Activated naive CD4-positive, alpha-beta T cell treated with anti-CD3 and anti-CD28 coated beads, Interleukin-2, amount 10 ng/mL, durations not matched to agents 7 days and 5 days (primary cell): Measurements from ENCODE around the gene KIAA1217.

Experiments
- CTCF ChIA-PET: fragments of 350-600 bp; sonication (Branson Sonifier 250); formaldehyde crosslinking; loops from one replicate; lab custom pipeline; 2021; ENCODE audit warnings: antibody characterized with exemption; lab: Charles Lee
- DNase-seq: peaks from one replicate; pipeline ENCODE4 v3.0.0-alpha.2; 2020
- H3K27ac Mint-ChIP-seq: one replicate; pipeline ENCODE4 v1.8.0; 2021; ENCODE audit warnings: mild to moderate bottlenecking, moderate library complexity, mixed read lengths
- H3K27me3 Mint-ChIP-seq: one replicate; pipeline ENCODE4 v1.8.0; 2021; ENCODE audit warnings: mild to moderate bottlenecking, mixed read lengths
- H3K36me3 Mint-ChIP-seq: one replicate; pipeline ENCODE4 v1.8.0; 2021; ENCODE audit warnings: mixed read lengths
- H3K4me1 Mint-ChIP-seq: one replicate; pipeline ENCODE4 v1.8.0; 2021; ENCODE audit warnings: mixed read lengths
- H3K4me3 Mint-ChIP-seq: one replicate; pipeline ENCODE4 v1.8.0; 2021; ENCODE audit warnings: mild to moderate bottlenecking, moderate library complexity, mixed read lengths
- H3K9me3 Mint-ChIP-seq: one replicate; pipeline ENCODE4 v1.8.0; 2021; ENCODE audit warnings: mixed read lengths

The KIAA1217 gene

GRCh38 chr10:24378126-24378920 is 169.4 kb downstream of the KIAA1217 start:
- no peaks in the 10 kb centered on the region for H3K36me3 Mint-ChIP-seq
- no peak overlapping the region for H3K27ac Mint-ChIP-seq
- no peak overlapping the region for H3K4me3 Mint-ChIP-seq
- H3K4me1 Mint-ChIP-seq = no peaks in the 10 kb centered on the region
- DNase-seq = no peak
- no peaks in the 10 kb centered on the region for H3K9me3 Mint-ChIP-seq
- CTCF ChIA-PET = no interaction called here
- no peaks in the 10 kb centered on the region for H3K27me3 Mint-ChIP-seq

DNA sequence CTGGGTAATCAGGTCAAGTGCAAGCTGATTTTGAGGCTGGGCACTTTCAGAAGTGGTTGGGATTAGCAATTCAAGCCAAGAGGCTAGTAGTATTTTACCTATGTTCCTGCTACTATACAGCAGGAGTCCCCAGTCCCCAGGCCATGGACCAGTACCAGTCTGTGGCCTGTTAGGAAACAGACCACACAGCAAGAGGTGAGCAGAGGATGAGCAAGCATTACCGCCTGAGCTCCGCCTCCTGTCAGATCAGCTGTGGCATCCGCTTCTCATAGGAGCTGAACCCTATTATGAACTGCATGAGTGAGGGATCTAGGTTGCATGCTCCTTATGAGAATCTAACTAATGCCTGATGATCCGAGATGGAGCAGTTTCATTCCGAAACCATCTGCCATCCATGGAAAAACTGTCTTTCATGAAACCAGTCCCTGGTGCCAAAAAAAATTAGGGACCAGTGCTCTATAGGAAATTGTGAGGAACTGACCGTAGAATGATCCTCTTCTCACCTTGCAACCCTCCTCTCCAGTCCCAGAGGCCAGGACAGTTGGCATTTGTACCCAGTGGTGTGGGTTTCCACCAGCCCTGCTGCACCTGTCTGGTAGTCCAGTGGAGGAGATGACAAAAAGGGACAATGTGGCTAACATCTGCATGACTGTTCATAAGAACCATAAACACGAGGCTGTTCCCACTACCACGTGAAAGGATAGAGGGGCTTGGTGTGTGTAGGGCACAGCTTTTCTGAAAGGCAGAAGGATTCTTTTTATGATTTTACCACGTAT is 172.5 kb downstream of the KIAA1217 start:
- no peaks in the 10 kb centered on the region for H3K4me1 Mint-ChIP-seq
- no peak overlapping the region for H3K27ac Mint-ChIP-seq
- CTCF ChIA-PET = no interaction called here
- no peaks in the 10 kb centered on the region for H3K9me3 Mint-ChIP-seq
- DNase-seq = no peak
- H3K4me3 Mint-ChIP-seq = no peak overlapping the region
- no peaks in the 10 kb centered on the region for H3K36me3 Mint-ChIP-seq
- H3K27me3 Mint-ChIP-seq = peaks cover 7% of the 10 kb centered on the region

DNA sequence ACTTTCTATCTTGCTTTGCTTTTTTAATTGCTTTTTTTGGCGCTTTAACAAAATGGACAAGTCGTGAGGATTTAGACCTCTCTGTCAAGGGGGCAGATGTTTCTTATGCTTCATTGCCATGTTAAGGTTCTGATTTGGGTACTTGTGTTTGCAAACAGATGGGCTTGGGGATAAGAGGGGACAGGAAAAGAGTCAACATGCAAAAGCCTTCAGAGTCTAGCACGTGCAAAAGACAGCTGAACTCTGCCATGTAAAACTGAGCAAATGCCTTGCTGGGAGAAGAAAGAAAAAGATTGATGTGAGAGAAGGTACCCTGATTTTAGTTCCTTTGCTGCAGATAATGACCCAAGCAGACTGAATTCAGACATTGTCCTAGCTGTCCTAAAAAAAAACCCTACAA is 173.1 kb downstream of the KIAA1217 start:
- H3K27ac Mint-ChIP-seq = no peak overlapping the region
- no peak for DNase-seq
- no peaks in the 10 kb centered on the region for H3K4me1 Mint-ChIP-seq
- peaks cover 7% of the 10 kb centered on the region for H3K27me3 Mint-ChIP-seq
- CTCF ChIA-PET = no interaction called here
- H3K36me3 Mint-ChIP-seq = no peaks in the 10 kb centered on the region
- no peak overlapping the region for H3K4me3 Mint-ChIP-seq
- no peaks in the 10 kb centered on the region for H3K9me3 Mint-ChIP-seq

- Mint-ChIP-seq H3K4me1 (no peaks in the 10 kb centered on the region), H3K4me3 (no peak overlapping the region), H3K27ac (no peak overlapping the region), H3K27me3 (peaks cover 7% of the 10 kb centered on the region), H3K36me3 (no peaks in the 10 kb centered on the region), H3K9me3 (no peaks in the 10 kb centered on the region)
- DNase-seq = no peak
- CTCF ChIA-PET = no interaction called here
Observed at GRCh38 chr10:24382596-24382978, 173.6 kb downstream of the KIAA1217 start.

- H3K27ac Mint-ChIP-seq = no peak overlapping the region
- H3K4me3 Mint-ChIP-seq = no peak overlapping the region
- H3K4me1 Mint-ChIP-seq = no peaks in the 10 kb centered on the region
- CTCF ChIA-PET = interaction anchor here (0.6 to 1.1 kb wide), 2 partner anchors 135 to 136 kb away, joined by 3 read pairs; no protein-coding TSS in a partner anchor
- H3K27me3 Mint-ChIP-seq = peaks cover 7% of the 10 kb centered on the region
- H3K9me3 Mint-ChIP-seq = no peaks in the 10 kb centered on the region
- no peaks in the 10 kb centered on the region for H3K36me3 Mint-ChIP-seq
- DNase-seq = no peak
Observed at GRCh38 chr10:24382979-24383663, 174.2 kb downstream of the KIAA1217 start.

- Mint-ChIP-seq H3K27me3 (peaks cover 7% of the 10 kb centered on the region), H3K36me3 (no peaks in the 10 kb centered on the region), H3K4me1 (no peaks in the 10 kb centered on the region), H3K4me3 (no peak overlapping the region), H3K9me3 (no peaks in the 10 kb centered on the region), H3K27ac (no peak overlapping the region)
- CTCF ChIA-PET = interaction anchor here (0.6 to 1.1 kb wide), 2 partner anchors 134 to 136 kb away, joined by 3 read pairs; no protein-coding TSS in a partner anchor
- DNase-seq = no peak
Observed at GRCh38 chr10:24383681-24384106, 174.8 kb downstream of the KIAA1217 start.

GRCh38 chr10:24384954-24385353 is 176.0 kb downstream of the KIAA1217 start:
- H3K27ac Mint-ChIP-seq = no peak overlapping the region

DNA sequence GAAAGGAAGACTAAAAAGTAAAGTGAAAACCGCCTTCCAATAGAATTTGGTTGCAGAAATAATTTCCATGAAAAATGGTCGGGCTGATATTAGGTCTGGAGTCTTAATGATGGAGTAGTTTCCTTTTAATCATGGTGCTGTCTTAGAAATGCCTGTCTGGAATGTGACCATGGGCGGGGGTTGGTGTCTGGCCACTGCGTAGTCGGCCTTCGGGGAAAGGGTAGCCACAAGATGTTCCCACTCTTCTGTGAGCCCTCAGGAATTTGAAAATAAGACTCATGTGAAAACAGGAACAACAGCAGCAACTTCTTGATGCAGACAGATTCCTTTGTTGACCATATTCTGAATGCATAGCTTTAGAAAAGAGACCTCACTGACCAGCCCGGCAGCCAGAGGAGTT is 176.8 kb downstream of the KIAA1217 start:
- DNase-seq = no peak
- no peak overlapping the region for H3K4me3 Mint-ChIP-seq
- CTCF ChIA-PET = no interaction called here
- no peaks in the 10 kb centered on the region for H3K4me1 Mint-ChIP-seq
- H3K9me3 Mint-ChIP-seq = no peaks in the 10 kb centered on the region
- H3K27ac Mint-ChIP-seq = no peak overlapping the region
- peaks cover 7% of the 10 kb centered on the region for H3K27me3 Mint-ChIP-seq
- H3K36me3 Mint-ChIP-seq = no peaks in the 10 kb centered on the region

More at GRCh38 chr10:24384954-24385353, 176.0 kb downstream of the KIAA1217 start:
- no peaks in the 10 kb centered on the region for H3K4me1 Mint-ChIP-seq
- no peaks in the 10 kb centered on the region for H3K36me3 Mint-ChIP-seq
- no peak overlapping the region for H3K4me3 Mint-ChIP-seq
- no peak for DNase-seq
- no peaks in the 10 kb centered on the region for H3K9me3 Mint-ChIP-seq
- CTCF ChIA-PET = no interaction called here
- H3K27me3 Mint-ChIP-seq = peaks cover 7% of the 10 kb centered on the region

GRCh38 chr10:24390146-24390700 is 181.3 kb downstream of the KIAA1217 start:
- Mint-ChIP-seq H3K4me1 (no peaks in the 10 kb centered on the region), H3K27ac (no peak overlapping the region), H3K4me3 (no peak overlapping the region), H3K9me3 (no peaks in the 10 kb centered on the region), H3K27me3 (peaks cover 7% of the 10 kb centered on the region), H3K36me3 (no peaks in the 10 kb centered on the region)
- DNase-seq = no peak
- CTCF ChIA-PET = no interaction called here

DNA sequence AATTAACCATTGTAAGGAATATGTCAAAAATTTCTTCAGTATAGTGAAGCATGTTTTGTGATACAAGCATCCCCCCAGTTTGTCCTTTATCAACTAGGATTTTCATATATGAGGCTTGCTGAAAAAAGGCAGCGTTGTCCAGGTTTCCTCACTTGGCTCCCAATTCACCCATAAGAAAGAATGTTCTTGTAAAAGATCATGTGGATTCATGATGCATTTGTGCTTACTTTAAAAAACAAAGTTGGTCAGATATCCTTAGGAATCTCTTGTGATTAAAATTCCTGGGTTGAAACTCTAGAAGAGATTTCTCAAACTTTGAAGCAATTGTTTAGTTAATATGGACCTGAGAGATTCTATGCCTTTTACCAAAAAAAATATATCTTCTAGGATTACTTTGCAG is 181.8 kb downstream of the KIAA1217 start:
- no peak overlapping the region for H3K27ac Mint-ChIP-seq
- no peaks in the 10 kb centered on the region for H3K9me3 Mint-ChIP-seq
- no peaks in the 10 kb centered on the region for H3K4me1 Mint-ChIP-seq
- H3K4me3 Mint-ChIP-seq = no peak overlapping the region
- H3K36me3 Mint-ChIP-seq = no peaks in the 10 kb centered on the region
- peaks cover 3% of the 10 kb centered on the region for H3K27me3 Mint-ChIP-seq
- CTCF ChIA-PET = no interaction called here
- DNase-seq = no peak

DNA sequence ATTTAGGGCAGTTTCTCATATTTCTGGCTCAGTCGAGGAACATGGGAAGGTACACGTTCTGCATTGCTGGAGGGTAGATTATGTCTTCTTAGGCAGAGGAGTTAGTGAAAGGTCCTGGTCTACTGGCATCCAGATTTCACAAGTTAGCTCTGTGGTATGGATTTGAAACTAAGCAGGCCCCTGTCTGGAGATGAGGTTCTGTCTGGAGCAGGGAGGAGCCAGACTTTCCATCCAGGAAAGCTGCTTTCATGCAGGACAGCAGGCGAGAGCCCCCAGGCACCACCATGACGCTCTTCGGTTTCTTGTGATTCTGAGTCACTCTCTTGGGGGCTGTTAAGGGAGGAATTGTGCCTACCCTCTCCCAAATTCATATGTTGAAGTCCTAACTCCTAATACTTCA is 184.3 kb downstream of the KIAA1217 start:
- CTCF ChIA-PET = no interaction called here
- Mint-ChIP-seq H3K4me1 (no peaks in the 10 kb centered on the region), H3K27ac (no peak overlapping the region), H3K27me3 (no peaks in the 10 kb centered on the region), H3K9me3 (no peaks in the 10 kb centered on the region), H3K36me3 (no peaks in the 10 kb centered on the region), H3K4me3 (no peak overlapping the region)
- DNase-seq = no peak

DNA sequence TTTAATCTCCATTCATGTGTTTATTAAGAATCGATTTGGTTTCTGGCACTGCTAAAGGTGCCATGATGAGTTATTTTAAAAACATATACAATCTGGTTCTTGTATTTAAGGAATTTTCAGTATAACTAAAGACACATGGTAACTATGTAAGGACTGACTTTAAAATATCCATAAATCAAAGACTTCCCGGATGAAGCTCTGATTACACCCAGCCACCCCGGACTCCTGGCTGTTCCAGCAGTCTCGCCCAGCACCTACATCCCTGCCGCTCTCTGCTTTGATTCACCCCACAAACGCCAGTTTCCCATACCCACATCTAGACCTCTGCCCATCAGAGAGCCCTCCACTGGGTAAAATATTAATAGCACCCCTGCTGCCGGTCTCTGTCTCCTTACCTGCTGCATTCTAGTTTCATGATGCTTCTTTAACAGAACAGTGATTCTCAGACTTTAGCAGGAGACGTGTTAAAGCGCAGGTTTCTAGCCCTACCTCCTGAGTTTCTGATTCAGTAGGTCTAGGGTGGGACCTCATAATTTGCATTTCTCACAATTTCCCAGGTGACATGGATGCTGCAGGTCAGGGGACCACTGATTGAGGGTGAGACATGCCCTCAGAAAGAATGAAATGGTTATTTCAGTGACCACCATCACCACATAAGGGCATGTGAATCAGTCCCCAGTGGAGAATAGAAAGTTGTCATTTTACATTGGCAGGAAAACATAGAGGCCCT is 185.7 kb downstream of the KIAA1217 start:
- H3K27ac Mint-ChIP-seq = no peak overlapping the region
- CTCF ChIA-PET = no interaction called here

DNA sequence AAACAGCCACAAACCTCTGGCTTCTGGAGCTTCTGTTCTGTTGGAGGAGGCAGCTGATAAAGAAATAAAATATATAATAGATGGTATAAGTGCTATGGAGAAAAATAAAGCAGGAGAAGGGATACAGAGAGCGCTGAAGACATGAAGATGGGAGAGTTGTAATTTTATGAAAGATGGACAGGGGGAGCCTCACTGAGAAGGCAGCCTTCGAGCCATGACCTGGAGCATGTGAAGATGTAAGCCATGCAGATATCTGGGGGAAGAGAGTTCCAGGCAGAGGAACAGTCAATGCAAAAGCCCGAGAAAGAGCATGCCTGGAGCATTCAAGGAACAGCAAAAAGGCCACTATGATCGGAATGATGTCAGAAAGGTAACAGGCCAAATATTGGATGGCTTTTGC is 187.5 kb downstream of the KIAA1217 start:
- H3K27ac Mint-ChIP-seq = no peak overlapping the region
- no peaks in the 10 kb centered on the region for H3K4me1 Mint-ChIP-seq
- CTCF ChIA-PET = no interaction called here
- DNase-seq = no peak
- no peak overlapping the region for H3K4me3 Mint-ChIP-seq
- H3K9me3 Mint-ChIP-seq = no peaks in the 10 kb centered on the region
- no peaks in the 10 kb centered on the region for H3K27me3 Mint-ChIP-seq
- no peaks in the 10 kb centered on the region for H3K36me3 Mint-ChIP-seq

More for the DNA sequence above, 185.7 kb downstream of the KIAA1217 start:
- DNase-seq = no peak
- H3K4me3 Mint-ChIP-seq = no peak overlapping the region
- H3K27me3 Mint-ChIP-seq = no peaks in the 10 kb centered on the region
- no peaks in the 10 kb centered on the region for H3K36me3 Mint-ChIP-seq
- no peaks in the 10 kb centered on the region for H3K4me1 Mint-ChIP-seq
- no peaks in the 10 kb centered on the region for H3K9me3 Mint-ChIP-seq

GRCh38 chr10:24397662-24398061 is 188.7 kb downstream of the KIAA1217 start:
- no peak for DNase-seq
- H3K9me3 Mint-ChIP-seq = no peaks in the 10 kb centered on the region
- CTCF ChIA-PET = no interaction called here
- no peaks in the 10 kb centered on the region for H3K36me3 Mint-ChIP-seq
- no peaks in the 10 kb centered on the region for H3K4me1 Mint-ChIP-seq
- H3K27ac Mint-ChIP-seq = no peak overlapping the region
- no peaks in the 10 kb centered on the region for H3K27me3 Mint-ChIP-seq
- H3K4me3 Mint-ChIP-seq = no peak overlapping the region
